Measurements from ENCODE around the gene CACNA1C. TPM values are rescaled to one million over a fixed set of nuclear protein-coding genes. Genes with fewer than 3 reads are reported as not detected.
A peak's percentile ranks its signal among the peaks of the same experiment; 100 is the strongest.

The CACNA1C gene
- polyA plus RNA-seq, 1 of the 3 experiments (the other 2 are of a cell fraction) = 1.5 TPM

GRCh38 chr12:2411616-2412304 lies 359.0 kb downstream of the CACNA1C start:
- Histone ChIP-seq H4K20me1 (ENCODE audit: insufficient read depth) (no peaks in the 10 kb centered on the region), H3K4me1 (ENCODE audit: control insufficient read depth in 1 of 2, insufficient read depth in 2 of 2, low read depth in 1 of 2, low read length in 1 of 2) (peaks cover 0 to 6% of the 10 kb centered on the region in 2 experiments; a peak in 1 of 4 replicates), H3K9me2 (no peaks in the 10 kb centered on the region), H3K4me2 (no peak overlapping the region), H3K36me3 (replicated peaks in 1 of 2; ENCODE audit: control insufficient read depth in 1 of 2, insufficient read depth in 2 of 2, low read length in 1 of 2) (no peaks in the 10 kb centered on the region), H3K9ac (no peak overlapping the region), H3K4me3 (ENCODE audit: low read depth in 2 of 2, low read length in 1 of 2) (no peak overlapping the region), H3K27ac (ENCODE audit: low read depth in 2 of 2, low read length in 1 of 2) (no peak overlapping the region), H3K9me3 (no peaks in the 10 kb centered on the region), H2AFZ (ENCODE audit: low read depth) (no peak overlapping the region), H3F3A (replicated peaks; ENCODE audit: insufficient read depth) (no peaks in the 10 kb centered on the region), H3K27me3 (ENCODE audit: insufficient read depth) (no peaks in the 10 kb centered on the region), H3K79me2 (ENCODE audit: insufficient read depth) (no peaks in the 10 kb centered on the region)
- peak; percentile 27 for DNase-seq
- no peak for TF ChIP-seq REST (IDR thresholded peaks at IDR 0.05; ENCODE audit: low read depth, low read length)
- no peak for TF ChIP-seq NRF1 (IDR thresholded peaks at IDR 0.05; ENCODE audit: low read depth, low read length)
- no peak for TF ChIP-seq EZH2phosphoT487 (IDR thresholded peaks at IDR 0.05; ENCODE audit: borderline replicate concordance, low read depth)
- TF ChIP-seq ELF1 (IDR thresholded peaks at IDR 0.05) = no peak
- no peak for TF ChIP-seq NFIC (IDR thresholded peaks at IDR 0.05; ENCODE audit: borderline replicate concordance)
- TF ChIP-seq EP300 (IDR thresholded peaks at IDR 0.05; ENCODE audit: borderline replicate concordance in 1 of 2, low read depth in 1 of 2, low read length in 1 of 2) = no peak
- no peak for TF ChIP-seq POLR2AphosphoS5 (IDR thresholded peaks at IDR 0.05; ENCODE audit: low read depth, low read length)
- TF ChIP-seq RXRA (IDR thresholded peaks at IDR 0.05; ENCODE audit: borderline replicate concordance, low read depth) = no peak
- no peak for TF ChIP-seq PBX3 (IDR thresholded peaks at IDR 0.05)
- no peak for TF ChIP-seq SIN3A (IDR thresholded peaks at IDR 0.05; ENCODE audit: borderline replicate concordance, low read depth, low read length)
- TF ChIP-seq MEF2A (IDR thresholded peaks at IDR 0.05; ENCODE audit: borderline replicate concordance, low read depth) = no peak
- TF ChIP-seq IRF3 (IDR thresholded peaks at IDR 0.05; ENCODE audit: low read depth, low read length) = no peak
- no peak for TF ChIP-seq GATA2 (CRISPR knock-in tag; IDR thresholded peaks at IDR 0.05)
- no peak for TF ChIP-seq CTCF (IDR thresholded peaks at IDR 0.05)
- TF ChIP-seq RFX5 (IDR thresholded peaks at IDR 0.05; ENCODE audit: low read length) = no peak
- TF ChIP-seq RCOR1 (IDR thresholded peaks at IDR 0.05; ENCODE audit: low read length) = no peak
- no peak for TF ChIP-seq RAD21 (IDR thresholded peaks at IDR 0.05; ENCODE audit: low read length)
- ChIA-PET CTCF (interaction anchor here (0.8 to 2.8 kb wide), 2 partner anchors 17 to 172 kb away, joined by 3 to 9 read pairs; no protein-coding TSS in a partner anchor), POLR2A (no interaction called here)
- WGBS (ENCODE audit: low lambda C conversion rate) = 76% methylated on average over 11 of the region's 12 CpGs
